K562 (cell line): Measurements from ENCODE around the gene MAST3. TPM values are rescaled to one million over a fixed set of nuclear protein-coding genes. Genes with fewer than 3 reads are reported as not detected.
A peak's percentile ranks its signal among the peaks of the same experiment; 100 is the strongest.

Source experiments
- CBX1 ChIP-seq: sonication (generic); IDR thresholded peaks from 2 replicates; pipeline ENCODE4 v1.6.1; 2016; ENCODE audit warnings: antibody characterized with exemption, low read depth, mild to moderate bottlenecking
- EHMT2 ChIP-seq: fragments of 450-650 bp; IDR thresholded peaks from 2 replicates; pipeline ENCODE4 v1.6.1; 2018; ENCODE audit warnings: antibody characterized with exemption
- FOXA1 ChIP-seq: fragments of 450-650 bp; IDR thresholded peaks from 2 replicates; pipeline ENCODE4 v1.6.1; 2016; ENCODE audit warnings: mild to moderate bottlenecking, borderline replicate concordance
- HDAC1 ChIP-seq, 2 experiments: fragments of 450-650 bp; IDR thresholded peaks; 2 replicates each; pipeline ENCODE4 v1.6.1; 2016 to 2017; ENCODE audit warnings: inconsistent platforms in 1 of 2, mild to moderate bottlenecking in 1 of 2, moderate library complexity in 1 of 2
- MCM7 ChIP-seq, 2 experiments: fragments of 450-650 bp; IDR thresholded peaks; 2 replicates each; pipeline ENCODE4 v1.6.1; 2016 to 2018
- NELFE ChIP-seq: IDR thresholded peaks from 2 replicates; pipeline ENCODE4 v1.6.1; 2011; ENCODE audit warnings: mild to moderate bottlenecking; ENCODE audit not compliant: insufficient read depth, insufficient read length
- NFIC ChIP-seq: fragments of 450-650 bp; IDR thresholded peaks from 2 replicates; pipeline ENCODE4 v1.6.1; 2017; ENCODE audit warnings: mild to moderate bottlenecking, inconsistent platforms
- NONO ChIP-seq, 2 experiments: fragments of 200-400 bp in 1 of 2; fragments of 450-650 bp in 1 of 2; formaldehyde crosslinking in 1 of 2; IDR thresholded peaks; 2 replicates each; pipeline ENCODE4 v1.6.1; 2017; ENCODE audit warnings: low read depth in 2 of 2, mild to moderate bottlenecking in 2 of 2, moderate library complexity in 2 of 2, low read length in 1 of 2
- NR4A1 ChIP-seq, 2 experiments: fragments of 250-450 bp in 1 of 2; fragments of 450-650 bp in 1 of 2; sonication (Bioruptor Pico) in 1 of 2; IDR thresholded peaks; 2 replicates each; pipeline versions ENCODE4 v1.4.0 to v1.6.1; 2016 to 2020; ENCODE audit warnings: mild to moderate bottlenecking in 2 of 2, missing compliant biosample characterization in 1 of 2, missing genetic modification characterization in 1 of 2, moderate library complexity in 1 of 2
- PML ChIP-seq: IDR thresholded peaks from 2 replicates; pipeline ENCODE4 v1.6.1; 2012; ENCODE audit warnings: low read length, inconsistent platforms
- PTBP1 ChIP-seq: fragments of 200-400 bp; formaldehyde crosslinking; IDR thresholded peaks from 2 replicates; pipeline ENCODE4 v1.6.1; 2017; ENCODE audit warnings: low read depth, low read length
- SNIP1 ChIP-seq: fragments of 450-650 bp; IDR thresholded peaks from 2 replicates; pipeline ENCODE4 v1.7.1; 2017; ENCODE audit warnings: low read depth, mild to moderate bottlenecking
- SOX6 ChIP-seq: fragments of 450-650 bp; IDR thresholded peaks from 2 replicates; pipeline ENCODE4 v1.6.1; 2014; ENCODE audit warnings: mild to moderate bottlenecking
- TCF3 ChIP-seq: sonication (generic); formaldehyde crosslinking; IDR thresholded peaks from 2 replicates; pipeline ENCODE4 v1.4.0; 2020; ENCODE audit warnings: mild to moderate bottlenecking, missing genetic modification reagents
- ZNF512 ChIP-seq: IDR thresholded peaks from 2 replicates; pipeline ENCODE4 v1.6.1; 2016; ENCODE audit warnings: missing genetic modification characterization, missing compliant biosample characterization
- ZNF592 ChIP-seq: fragments of 450-650 bp; IDR thresholded peaks from 2 replicates; pipeline ENCODE4 v1.6.1; 2017; ENCODE audit warnings: antibody characterized with exemption, mild to moderate bottlenecking
- ZNF639 ChIP-seq, 2 experiments: fragments of 200-800 bp in 1 of 2; sonication (Bioruptor generic) in 1 of 2; sonication (generic) in 1 of 2; formaldehyde crosslinking in 1 of 2; IDR thresholded peaks in 1 of 2; conservative IDR thresholded peaks in 1 of 2; 2 replicates each; pipeline versions ENCODE4 v1.5.0 to v1.6.1; 2016 to 2020; ENCODE audit warnings: missing compliant biosample characterization in 1 of 2, missing genetic modification characterization in 1 of 2, missing genetic modification reagents in 1 of 2
- ZNF75A ChIP-seq: fragments of 450-650 bp; formaldehyde crosslinking; IDR thresholded peaks from 2 replicates; pipeline ENCODE4 v1.4.0; 2020; ENCODE audit warnings: mild to moderate bottlenecking
- polyA plus RNA-seq, 8 experiments: library from polyadenylated mRNA; depleted of rRNA in 4 of 8; stranded (reverse) in 5 of 8; unstranded in 3 of 8; fragments of >200 nt; fragmentation: Nextera tagmentation in 2 of 8; fragmentation: Illumina TruSeq in 1 of 8; extraction: Ambion mirVana in 2 of 8; extraction: Trizol in 1 of 8; gene quantifications; 2 replicates each; pipeline versions ENCODE4 v1.2.1 to v1.2.3, GENCODE V29; 2011 to 2014; ENCODE audit warnings: inconsistent platforms in 1 of 8, missing spikeins in 1 of 8
- total RNA-seq, 7 experiments: library from RNA; depleted of rRNA in 6 of 7; stranded (reverse); fragments of >200 nt in 6 of 7; fragmentation: Illumina TruSeq in 2 of 7; extraction: Trizol in 2 of 7; gene quantifications; 2 replicates each; pipeline versions ENCODE4 v1.2.1 to v1.2.3, GENCODE V29; 2011 to 2021; ENCODE audit warnings: low replicate concordance in 1 of 7

MAST3 gene
- total and polyA plus RNA-seq, 9 of the 15 experiments (the other 6 are each of a cell fraction or from before 2014, with no cell fraction given) = 0.94 to 9.9 (median 2.4) TPM

GRCh38 chr19:18156841-18157464 is 59.4 kb downstream of the MAST3 start (continued):
- 0 out of 4 replicates have a peak, but pooled peaks of 1 of the 2 experiments have one; percentile 31 for TF ChIP-seq ZNF639 (CRISPR knock-in tag; conservative IDR thresholded peaks at IDR 0.05 in 1 of 2, IDR thresholded peaks at IDR 0.05 in 1 of 2)
- no peak for TF ChIP-seq NELFE
- peak; percentile 53; the same call in 1 of the 2 replicates for TF ChIP-seq PML
- TF ChIP-seq PTBP1 = no peak
- TF ChIP-seq EHMT2 = no peak
- peak; percentile 99 for TF ChIP-seq NFIC
- peak in 1 of 2 experiments; percentile 86; a peak in 2 of 4 replicates for TF ChIP-seq HDAC1 (IDR thresholded peaks at IDR 0.05)
- TF ChIP-seq ZNF592 = peak; percentile 80
- peak in 1 of 2 experiments; percentile 60; a peak in 2 of 4 replicates for TF ChIP-seq NONO (IDR thresholded peaks at IDR 0.05; ENCODE audit: low read depth in 2 of 2, low read length in 1 of 2)
- no peak for TF ChIP-seq MCM7 (IDR thresholded peaks at IDR 0.05)
- TF ChIP-seq CBX1 = no peak; the same call in 1 of the 2 replicates
- TF ChIP-seq FOXA1 = no peak
- TF ChIP-seq TCF3 = peak; percentile 91
- TF ChIP-seq SOX6 = peak; percentile 61
- TF ChIP-seq SNIP1 = no peak
- TF ChIP-seq NR4A1 (CRISPR knock-in tag; IDR thresholded peaks at IDR 0.05) = peak; percentile 52; the same call in 1 of the 2 replicates
- TF ChIP-seq NR4A1 (tag; IDR thresholded peaks at IDR 0.05) = peak; percentile 72
- no peak for TF ChIP-seq ZNF512 (tag)
- TF ChIP-seq ZNF75A (CRISPR knock-in tag) = no peak
